GM23338 (cell line): Measurements from ENCODE around the gene CNDP1. TPM values are rescaled to one million over a fixed set of nuclear protein-coding genes. Genes with fewer than 3 reads are reported as not detected.

Experiments used
- CREB1 ChIP-seq: fragments of 250-450 bp; sonication (Bioruptor Pico); IDR thresholded peaks from 2 replicates; pipeline ENCODE4 v1.5.0; 2020; ENCODE audit warnings: low read depth, mild to moderate bottlenecking, moderate library complexity
- CTCF ChIP-seq, 2 experiments: fragments of 200-600 bp in 1 of 2; sonication (generic) in 1 of 2; conservative IDR thresholded peaks; 2 replicates each; pipeline versions ENCODE4 v1.5.1 to v1.6.1; 2016 to 2017; ENCODE audit warnings: antibody characterized with exemption in 2 of 2, low read depth in 2 of 2, mild to moderate bottlenecking in 2 of 2, moderate library complexity in 1 of 2
- ETS1 ChIP-seq: IDR thresholded peaks from 2 replicates; pipeline ENCODE4 v1.6.1; 2016; ENCODE audit warnings: antibody characterized with exemption
- EZH2 ChIP-seq: fragments of 200-600 bp; sonication (generic); IDR thresholded peaks from one replicate; pipeline ENCODE4 v1.8.0; 2017; ENCODE audit warnings: antibody characterized with exemption, mild to moderate bottlenecking, low read depth; ENCODE audit not compliant: unreplicated experiment
- NANOG ChIP-seq: IDR thresholded peaks from 2 replicates; pipeline ENCODE4 v1.6.1; 2016; ENCODE audit warnings: antibody characterized with exemption, borderline replicate concordance
- POLR2AphosphoS5 ChIP-seq: IDR thresholded peaks from 2 replicates; pipeline ENCODE4 v1.6.1; 2016; ENCODE audit warnings: antibody characterized with exemption, low read depth
- STAT1 ChIP-seq: IDR thresholded peaks from one replicate; pipeline ENCODE4 v1.6.1; 2016; ENCODE audit warnings: antibody characterized with exemption; ENCODE audit not compliant: unreplicated experiment
- ZNF114 ChIP-seq: fragments of 250-450 bp; sonication (Bioruptor Pico); IDR thresholded peaks from 2 replicates; pipeline ENCODE4 v1.5.0; 2020; ENCODE audit warnings: mild to moderate bottlenecking, moderate library complexity
- ZNF331 ChIP-seq: fragments of 250-450 bp; sonication (Bioruptor Pico); IDR thresholded peaks from 2 replicates; pipeline ENCODE4 v1.5.0; 2020; ENCODE audit warnings: low read depth, mild to moderate bottlenecking, moderate library complexity
- polyA plus RNA-seq: library from polyadenylated mRNA; unstranded; fragments of >200 nt; fragmentation: Nextera tagmentation; extraction: Ambion mirVana; gene quantifications from 2 replicates; pipeline ENCODE4 v1.2.1, GENCODE V29; 2016
- total RNA-seq: library from RNA; depleted of rRNA; stranded (reverse); fragments of >200 nt; shearing (Covaris generic); gene quantifications from 2 replicates; pipeline ENCODE4 v1.2.3, GENCODE V29; 2014
- TF ChIP-seq, protein P1 (sequence below): fragments of 250-450 bp; sonication (Bioruptor Pico); IDR thresholded peaks from 2 replicates; pipeline ENCODE4 v1.5.0; 2020; ENCODE audit warnings: mild to moderate bottlenecking, moderate library complexity

The CNDP1 gene
- total and polyA plus RNA-seq, 2 experiments from 2014 or later, result 0.03 to 0.11 TPM

- TF ChIP-seq, protein P1, sequence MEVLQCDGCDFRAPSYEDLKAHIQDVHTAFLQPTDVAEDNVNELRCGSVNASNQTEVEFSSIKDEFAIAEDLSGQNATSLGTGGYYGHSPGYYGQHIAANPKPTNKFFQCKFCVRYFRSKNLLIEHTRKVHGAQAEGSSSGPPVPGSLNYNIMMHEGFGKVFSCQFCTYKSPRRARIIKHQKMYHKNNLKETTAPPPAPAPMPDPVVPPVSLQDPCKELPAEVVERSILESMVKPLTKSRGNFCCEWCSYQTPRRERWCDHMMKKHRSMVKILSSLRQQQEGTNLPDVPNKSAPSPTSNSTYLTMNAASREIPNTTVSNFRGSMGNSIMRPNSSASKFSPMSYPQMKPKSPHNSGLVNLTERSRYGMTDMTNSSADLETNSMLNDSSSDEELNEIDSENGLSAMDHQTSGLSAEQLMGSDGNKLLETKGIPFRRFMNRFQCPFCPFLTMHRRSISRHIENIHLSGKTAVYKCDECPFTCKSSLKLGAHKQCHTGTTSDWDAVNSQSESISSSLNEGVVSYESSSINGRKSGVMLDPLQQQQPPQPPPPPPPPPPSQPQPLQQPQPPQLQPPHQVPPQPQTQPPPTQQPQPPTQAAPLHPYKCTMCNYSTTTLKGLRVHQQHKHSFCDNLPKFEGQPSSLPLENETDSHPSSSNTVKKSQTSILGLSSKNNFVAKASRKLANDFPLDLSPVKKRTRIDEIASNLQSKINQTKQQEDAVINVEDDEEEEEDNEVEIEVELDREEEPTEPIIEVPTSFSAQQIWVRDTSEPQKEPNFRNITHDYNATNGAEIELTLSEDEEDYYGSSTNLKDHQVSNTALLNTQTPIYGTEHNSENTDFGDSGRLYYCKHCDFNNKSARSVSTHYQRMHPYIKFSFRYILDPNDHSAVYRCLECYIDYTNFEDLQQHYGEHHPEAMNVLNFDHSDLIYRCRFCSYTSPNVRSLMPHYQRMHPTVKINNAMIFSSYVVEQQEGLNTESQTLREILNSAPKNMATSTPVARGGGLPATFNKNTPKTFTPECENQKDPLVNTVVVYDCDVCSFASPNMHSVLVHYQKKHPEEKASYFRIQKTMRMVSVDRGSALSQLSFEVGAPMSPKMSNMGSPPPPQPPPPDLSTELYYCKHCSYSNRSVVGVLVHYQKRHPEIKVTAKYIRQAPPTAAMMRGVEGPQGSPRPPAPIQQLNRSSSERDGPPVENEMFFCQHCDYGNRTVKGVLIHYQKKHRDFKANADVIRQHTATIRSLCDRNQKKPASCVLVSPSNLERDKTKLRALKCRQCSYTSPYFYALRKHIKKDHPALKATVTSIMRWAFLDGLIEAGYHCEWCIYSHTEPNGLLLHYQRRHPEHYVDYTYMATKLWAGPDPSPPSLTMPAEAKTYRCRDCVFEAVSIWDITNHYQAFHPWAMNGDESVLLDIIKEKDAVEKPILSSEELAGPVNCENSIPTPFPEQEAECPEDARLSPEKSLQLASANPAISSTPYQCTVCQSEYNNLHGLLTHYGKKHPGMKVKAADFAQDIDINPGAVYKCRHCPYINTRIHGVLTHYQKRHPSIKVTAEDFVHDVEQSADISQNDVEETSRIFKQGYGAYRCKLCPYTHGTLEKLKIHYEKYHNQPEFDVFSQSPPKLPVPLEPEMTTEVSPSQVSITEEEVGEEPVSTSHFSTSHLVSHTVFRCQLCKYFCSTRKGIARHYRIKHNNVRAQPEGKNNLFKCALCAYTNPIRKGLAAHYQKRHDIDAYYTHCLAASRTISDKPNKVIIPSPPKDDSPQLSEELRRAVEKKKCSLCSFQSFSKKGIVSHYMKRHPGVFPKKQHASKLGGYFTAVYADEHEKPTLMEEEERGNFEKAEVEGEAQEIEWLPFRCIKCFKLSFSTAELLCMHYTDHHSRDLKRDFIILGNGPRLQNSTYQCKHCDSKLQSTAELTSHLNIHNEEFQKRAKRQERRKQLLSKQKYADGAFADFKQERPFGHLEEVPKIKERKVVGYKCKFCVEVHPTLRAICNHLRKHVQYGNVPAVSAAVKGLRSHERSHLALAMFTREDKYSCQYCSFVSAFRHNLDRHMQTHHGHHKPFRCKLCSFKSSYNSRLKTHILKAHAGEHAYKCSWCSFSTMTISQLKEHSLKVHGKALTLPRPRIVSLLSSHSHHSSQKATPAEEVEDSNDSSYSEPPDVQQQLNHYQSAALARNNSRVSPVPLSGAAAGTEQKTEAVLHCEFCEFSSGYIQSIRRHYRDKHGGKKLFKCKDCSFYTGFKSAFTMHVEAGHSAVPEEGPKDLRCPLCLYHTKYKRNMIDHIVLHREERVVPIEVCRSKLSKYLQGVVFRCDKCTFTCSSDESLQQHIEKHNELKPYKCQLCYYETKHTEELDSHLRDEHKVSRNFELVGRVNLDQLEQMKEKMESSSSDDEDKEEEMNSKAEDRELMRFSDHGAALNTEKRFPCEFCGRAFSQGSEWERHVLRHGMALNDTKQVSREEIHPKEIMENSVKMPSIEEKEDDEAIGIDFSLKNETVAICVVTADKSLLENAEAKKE (CRISPR knock-in tag), result no peak
- no peak for TF ChIP-seq CREB1
- TF ChIP-seq EZH2, result no peak
- no peak for TF ChIP-seq ETS1
- no peak for TF ChIP-seq CTCF (conservative IDR thresholded peaks at IDR 0.05; ENCODE audit: low read depth in 2 of 2)
- TF ChIP-seq STAT1, result no peak
- TF ChIP-seq POLR2AphosphoS5, result no peak
- TF ChIP-seq ZNF331, result no peak
- TF ChIP-seq NANOG, result no peak
- no peak for TF ChIP-seq ZNF114 (CRISPR knock-in tag)
Measured at GRCh38 chr18:74514860-74515495, 19.3 kb upstream of the CNDP1 start (continued).
